ENCODE data around the gene HTT. TPM values are rescaled to one million over a fixed set of nuclear protein-coding genes. Genes with fewer than 3 reads are reported as not detected.

The HTT gene
- total and polyA plus RNA-seq, 2 of the 13 experiments (the other 11 are each of a cell fraction or from before 2014, with no cell fraction given) = 17.5 to 19.5 TPM

- TF ChIP-seq AKNA (CRISPR knock-in tag; IDR thresholded peaks at IDR 0.05; ENCODE audit: borderline replicate concordance) = no peak
Measured at GRCh38 chr4:3213106-3213425, 138.6 kb downstream of the HTT start (continued).

DNA sequence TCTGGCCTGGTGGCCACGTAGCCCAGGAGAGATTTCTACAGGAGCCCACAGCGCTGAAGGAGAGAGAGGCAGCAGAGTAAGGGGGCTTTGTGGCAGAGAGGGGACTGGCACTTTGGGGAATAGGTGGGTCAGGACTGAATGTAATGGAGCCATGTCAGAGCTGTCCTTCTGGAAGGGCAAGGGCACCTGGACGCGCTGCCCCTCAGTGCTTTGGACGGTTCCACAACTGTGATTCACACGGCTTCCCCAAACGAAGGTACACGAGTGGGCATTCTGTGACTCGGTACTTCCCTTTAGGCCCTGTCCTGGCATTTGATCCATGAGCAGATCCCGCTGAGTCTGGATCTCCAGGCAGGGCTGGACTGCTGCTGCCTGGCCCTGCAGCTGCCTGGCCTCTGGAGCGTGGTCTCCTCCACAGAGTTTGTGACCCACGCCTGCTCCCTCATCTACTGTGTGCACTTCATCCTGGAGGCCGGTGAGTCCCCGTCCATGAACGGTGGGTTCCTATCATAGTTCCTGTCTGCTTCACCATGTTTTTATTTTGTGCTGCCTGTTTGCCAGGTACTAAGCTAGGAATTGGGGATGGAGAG lies 139.3 kb downstream of the HTT start:
- H3K4me1 ChIP-seq (ENCODE audit: insufficient read depth, low read length) = peaks cover 26% of the 10 kb centered on the region
- no TSS peak for BruUV-seq (replicated peaks)
- no peak overlapping the region for H3K9ac ChIP-seq (ENCODE audit: insufficient read depth, low read depth, low read length)
- no peak for TF ChIP-seq MIXL1 (CRISPR knock-in tag; IDR thresholded peaks at IDR 0.05)
- no peak for TF ChIP-seq ZNF382 (CRISPR knock-in tag; IDR thresholded peaks at IDR 0.05; ENCODE audit: borderline replicate concordance)
- TF ChIP-seq MLXIP (CRISPR knock-in tag; IDR thresholded peaks at IDR 0.05; ENCODE audit: borderline replicate concordance) = no peak
- TF ChIP-seq MATR3 (CRISPR knock-in tag; IDR thresholded peaks at IDR 0.05) = no peak
- TF ChIP-seq U2AF2 (IDR thresholded peaks at IDR 0.05; ENCODE audit: low read depth, low read length) = no peak
- no peak for TF ChIP-seq HNRNPH1 (optimal IDR thresholded peaks at IDR 0.05; ENCODE audit: low read depth, low read length)
- TF ChIP-seq, protein P1, sequence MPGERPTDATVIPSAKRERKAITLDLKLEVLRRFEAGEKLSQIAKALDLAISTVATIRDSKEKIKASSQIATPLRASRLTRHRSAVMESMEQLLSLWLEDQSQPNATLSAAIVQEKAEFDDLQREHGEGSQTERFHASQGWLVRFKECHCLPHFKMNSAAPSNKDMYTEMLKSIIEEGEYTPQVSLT (CRISPR knock-in tag; IDR thresholded peaks at IDR 0.05; ENCODE audit: borderline replicate concordance, low read depth) = no peak
- TF ChIP-seq ZSCAN9 (CRISPR knock-in tag; IDR thresholded peaks at IDR 0.05; ENCODE audit: borderline replicate concordance) = no peak
- TF ChIP-seq ZNF619 (CRISPR knock-in tag; IDR thresholded peaks at IDR 0.05) = no peak
- TF ChIP-seq CREB3 (CRISPR knock-in tag; IDR thresholded peaks at IDR 0.05) = no peak
- TF ChIP-seq, protein P2, sequence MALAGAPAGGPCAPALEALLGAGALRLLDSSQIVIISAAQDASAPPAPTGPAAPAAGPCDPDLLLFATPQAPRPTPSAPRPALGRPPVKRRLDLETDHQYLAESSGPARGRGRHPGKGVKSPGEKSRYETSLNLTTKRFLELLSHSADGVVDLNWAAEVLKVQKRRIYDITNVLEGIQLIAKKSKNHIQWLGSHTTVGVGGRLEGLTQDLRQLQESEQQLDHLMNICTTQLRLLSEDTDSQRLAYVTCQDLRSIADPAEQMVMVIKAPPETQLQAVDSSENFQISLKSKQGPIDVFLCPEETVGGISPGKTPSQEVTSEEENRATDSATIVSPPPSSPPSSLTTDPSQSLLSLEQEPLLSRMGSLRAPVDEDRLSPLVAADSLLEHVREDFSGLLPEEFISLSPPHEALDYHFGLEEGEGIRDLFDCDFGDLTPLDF (CRISPR knock-in tag; IDR thresholded peaks at IDR 0.05) = no peak
- no peak for TF ChIP-seq ZSCAN12 (CRISPR knock-in tag; IDR thresholded peaks at IDR 0.05)

More for the DNA sequence above, 139.3 kb downstream of the HTT start:
- H4K20me1 ChIP-seq (ENCODE audit: insufficient read depth, low read length) = no peaks in the 10 kb centered on the region
- no peak overlapping the region for H3K4me2 ChIP-seq (ENCODE audit: low read depth, low read length)
- ChIA-PET POLR2A (no interaction called here), CTCF (ENCODE audit: low intra/inter-chr PET ratio, low total read pairs) (no interaction called here)
- no peak overlapping the region for H3K27ac ChIP-seq (ENCODE audit: extremely low read length, insufficient read depth, low read length)
- no peaks in the 10 kb centered on the region for H3K27me3 ChIP-seq (ENCODE audit: control insufficient read depth in 1 of 2, insufficient read depth in 2 of 2, low read length in 2 of 2)
- H2AFZ ChIP-seq (ENCODE audit: low read length) = no peak overlapping the region
- 98% methylated on average over 14 of the region's 15 CpGs for WGBS (ENCODE audit: low lambda C conversion rate)
- no peak overlapping the region for H3K4me3 ChIP-seq (replicated peaks in 1 of 3; ENCODE audit: insufficient read depth in 1 of 3, low read depth in 2 of 3, low read length in 3 of 3)
- ATAC-seq (no peak), FAIRE-seq (no peak), DNase-seq (ENCODE audit: low spot score) (no peak)
- intact Hi-C loops (cut with micrococcal nuclease; ENCODE audit: unreplicated experiment) = no loop called here
- peaks cover 38 to 81% of the 10 kb centered on the region in 2 experiments for H3K36me3 ChIP-seq (replicated peaks in 1 of 2; ENCODE audit: control insufficient read depth in 1 of 2, insufficient read depth in 2 of 2, low read length in 2 of 2)
- in situ Hi-C loops (cut with HindIII; ENCODE audit: extremely low pct_ligation_motif_present, low pct_unique_long_range_greater_than_20kb) = no loop called here
- no peaks in the 10 kb centered on the region for H3K9me3 ChIP-seq (ENCODE audit: low read length)
- H3K79me2 ChIP-seq (ENCODE audit: insufficient read depth, low read length) = no peaks in the 10 kb centered on the region

All from HepG2 (cell line).